Measurements from ENCODE around the gene MYOM1.

Gene MYOM1

GRCh38 chr18:3139406-3139805 is 80.4 kb downstream of the MYOM1 start:
- TF ChIP-seq ZBTB7A (IDR thresholded peaks at IDR 0.05; ENCODE audit: low read depth) = no peak
- TF ChIP-seq EGR1 (IDR thresholded peaks at IDR 0.05) = no peak
- TF ChIP-seq NFIC (IDR thresholded peaks at IDR 0.05) = no peak
- no peak for TF ChIP-seq FOXM1 (IDR thresholded peaks at IDR 0.05; ENCODE audit: borderline replicate concordance, low read depth)
- TF ChIP-seq EP300 (IDR thresholded peaks at IDR 0.05; ENCODE audit: borderline replicate concordance) = no peak
- TF ChIP-seq REST (IDR thresholded peaks at IDR 0.05; ENCODE audit: low read depth) = no peak
- TF ChIP-seq TEAD4 (IDR thresholded peaks at IDR 0.05) = no peak
- TF ChIP-seq TAF1 (IDR thresholded peaks at IDR 0.05; ENCODE audit: low read depth) = no peak

GRCh38 chr18:3138274-3138975 is 81.3 kb downstream of the MYOM1 start:
- TF ChIP-seq TCF12 (IDR thresholded peaks at IDR 0.05; ENCODE audit: low read depth) (no peak), EGR1 (IDR thresholded peaks at IDR 0.05) (no peak), FOXM1 (IDR thresholded peaks at IDR 0.05; ENCODE audit: borderline replicate concordance, low read depth) (no peak), REST (IDR thresholded peaks at IDR 0.05; ENCODE audit: low read depth) (no peak), TAF1 (IDR thresholded peaks at IDR 0.05; ENCODE audit: low read depth) (no peak), RAD21 (IDR thresholded peaks at IDR 0.05; ENCODE audit: low read depth) (no peak), TEAD4 (IDR thresholded peaks at IDR 0.05) (no peak)

GRCh38 chr18:3135536-3135935 is 84.2 kb downstream of the MYOM1 start:
- TF ChIP-seq YY1 (IDR thresholded peaks at IDR 0.05; ENCODE audit: low read depth) = no peak
- no peak for TF ChIP-seq CEBPB (IDR thresholded peaks at IDR 0.05)
- TF ChIP-seq TCF12 (IDR thresholded peaks at IDR 0.05; ENCODE audit: low read depth) = no peak
- no peak for TF ChIP-seq CREB1 (IDR thresholded peaks at IDR 0.05; ENCODE audit: low read depth)
- TF ChIP-seq EP300 (IDR thresholded peaks at IDR 0.05; ENCODE audit: borderline replicate concordance) = no peak
- TF ChIP-seq FOXM1 (IDR thresholded peaks at IDR 0.05; ENCODE audit: borderline replicate concordance, low read depth) = no peak
- no peak for TF ChIP-seq TAF1 (IDR thresholded peaks at IDR 0.05; ENCODE audit: low read depth)
- no peak for TF ChIP-seq RAD21 (IDR thresholded peaks at IDR 0.05; ENCODE audit: low read depth)
- TF ChIP-seq USF1 (IDR thresholded peaks at IDR 0.05) = no peak
- no peak for TF ChIP-seq TEAD4 (IDR thresholded peaks at IDR 0.05)
- no peak for TF ChIP-seq ZBTB7A (IDR thresholded peaks at IDR 0.05; ENCODE audit: low read depth)

GRCh38 chr18:3132700-3133099 is 87.1 kb downstream of the MYOM1 start:
- TF ChIP-seq CREB1 (IDR thresholded peaks at IDR 0.05; ENCODE audit: low read depth) (no peak), TAF1 (IDR thresholded peaks at IDR 0.05; ENCODE audit: low read depth) (no peak), TCF12 (IDR thresholded peaks at IDR 0.05; ENCODE audit: low read depth) (no peak), EP300 (IDR thresholded peaks at IDR 0.05; ENCODE audit: borderline replicate concordance) (no peak), TEAD4 (IDR thresholded peaks at IDR 0.05) (no peak), RAD21 (IDR thresholded peaks at IDR 0.05; ENCODE audit: low read depth) (no peak)

GRCh38 chr18:3130344-3130743 is 89.4 kb downstream of the MYOM1 start:
- no peak for TF ChIP-seq MAX (IDR thresholded peaks at IDR 0.05)
- no peak for TF ChIP-seq TCF12 (IDR thresholded peaks at IDR 0.05; ENCODE audit: low read depth)
- TF ChIP-seq EP300 (IDR thresholded peaks at IDR 0.05; ENCODE audit: borderline replicate concordance) = no peak
- TF ChIP-seq TAF1 (IDR thresholded peaks at IDR 0.05; ENCODE audit: low read depth) = no peak
- no peak for TF ChIP-seq NFIC (IDR thresholded peaks at IDR 0.05)
- TF ChIP-seq RAD21 (IDR thresholded peaks at IDR 0.05; ENCODE audit: low read depth) = no peak
- no peak for TF ChIP-seq ZBTB7A (IDR thresholded peaks at IDR 0.05; ENCODE audit: low read depth)
- TF ChIP-seq USF1 (IDR thresholded peaks at IDR 0.05) = no peak
- no peak for TF ChIP-seq FOXM1 (IDR thresholded peaks at IDR 0.05; ENCODE audit: borderline replicate concordance, low read depth)
- TF ChIP-seq YY1 (IDR thresholded peaks at IDR 0.05; ENCODE audit: low read depth) = no peak
- no peak for TF ChIP-seq TEAD4 (IDR thresholded peaks at IDR 0.05)
- no peak for TF ChIP-seq REST (IDR thresholded peaks at IDR 0.05; ENCODE audit: low read depth)
- no peak for TF ChIP-seq CREB1 (IDR thresholded peaks at IDR 0.05; ENCODE audit: low read depth)
- no peak for TF ChIP-seq CEBPB (IDR thresholded peaks at IDR 0.05)
- no peak for TF ChIP-seq EGR1 (IDR thresholded peaks at IDR 0.05)

All from Ishikawa (cell line).